Uterus (tissue), 2 donors: Measurements from ENCODE around the gene ANKRD44.

Experiments used
- CTCF ChIP-seq, 4 experiments: fragments of 200-600 bp in 2 of 4; fragments of 450-650 bp in 2 of 4; sonication (generic) in 2 of 4; IDR thresholded peaks; one replicate each; pipeline ENCODE4 v1.5.1; 2016 to 2019; ENCODE audit warnings: antibody characterized with exemption in 4 of 4, mild to moderate bottlenecking in 2 of 4, moderate library complexity in 1 of 4
- POLR2A ChIP-seq, 2 donors: fragments of 450-650 bp; IDR thresholded peaks; one replicate each; pipeline ENCODE4 v1.6.1; 2016; ENCODE audit warnings: antibody characterized with exemption in 2 of 2, mild to moderate bottlenecking in 1 of 2, moderate library complexity in 1 of 2

DNA sequence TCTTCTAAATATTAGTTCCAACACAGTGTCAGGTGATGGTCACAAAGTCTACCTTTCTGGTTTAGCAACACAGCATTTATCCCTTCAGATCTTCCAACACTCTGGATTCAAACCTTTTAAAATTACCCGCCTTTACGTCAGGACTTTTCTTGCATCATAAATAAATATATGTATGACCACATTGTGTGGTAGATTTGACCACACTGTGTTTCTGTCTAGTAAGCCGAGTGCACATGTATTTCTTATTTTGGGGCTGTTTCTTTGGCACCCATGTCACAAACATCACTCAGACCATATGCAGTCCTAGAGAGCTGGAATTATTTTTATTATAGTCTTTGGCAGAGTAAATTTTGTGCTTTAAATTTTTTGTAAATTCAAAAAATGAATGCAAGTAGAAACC is 172.1 kb downstream of the ANKRD44 start:
- TF ChIP-seq POLR2A (IDR thresholded peaks at IDR 0.05) (no peak), CTCF (IDR thresholded peaks at IDR 0.05) (no peak)
